ENCODE results near the gene RGS12. TPM values are rescaled to one million over a fixed set of nuclear protein-coding genes. Genes with fewer than 3 reads are reported as not detected.

RGS12 gene
- total RNA-seq, 1 experiment from 2014 or later = 36.6 TPM

GRCh38 chr4:3321295-3321889 lies 28.6 kb downstream of the RGS12 start:
- Histone ChIP-seq H3K9me3 (ENCODE audit: insufficient read depth, low read depth) (no peaks in the 10 kb centered on the region), H3K36me3 (ENCODE audit: low read depth) (no peaks in the 10 kb centered on the region), H3K27me3 (ENCODE audit: insufficient read depth, low read depth) (no peaks in the 10 kb centered on the region), H3K4me1 (replicated peaks; ENCODE audit: insufficient read depth) (no peaks in the 10 kb centered on the region), H3K4me3 (no peak overlapping the region), H3F3A (ENCODE audit: insufficient read depth, low read depth) (no peaks in the 10 kb centered on the region), H3K27ac (no peak overlapping the region), H3K9me2 (ENCODE audit: insufficient read depth) (no peaks in the 10 kb centered on the region), H2AFZ (no peak overlapping the region), H3K79me2 (ENCODE audit: low read depth) (no peaks in the 10 kb centered on the region), H4K20me1 (ENCODE audit: insufficient read depth) (no peaks in the 10 kb centered on the region), H3K4me2 (no peak overlapping the region)
- POLR2A ChIA-PET (ENCODE audit: unreplicated experiment) = no interaction called here
- CTCF ChIA-PET = no interaction called here
- intact Hi-C loops (cut with micrococcal nuclease; ENCODE audit: unreplicated experiment) = no loop called here
- DNase-seq = no peak
- TF ChIP-seq CTCF (conservative IDR thresholded peaks at IDR 0.05) (no peak), EZH2 (IDR thresholded peaks at IDR 0.05; ENCODE audit: low read depth) (no peak)
- BruUV-seq (replicated peaks) = no TSS peak

- no peak overlapping the region for H3K27ac ChIP-seq
- no peak for DNase-seq
- no peaks in the 10 kb centered on the region for H3K79me2 ChIP-seq (ENCODE audit: low read depth)
- H3K36me3 ChIP-seq (ENCODE audit: low read depth) = no peaks in the 10 kb centered on the region
- no peaks in the 10 kb centered on the region for H4K20me1 ChIP-seq (ENCODE audit: insufficient read depth)
- no peaks in the 10 kb centered on the region for H3K27me3 ChIP-seq (ENCODE audit: insufficient read depth, low read depth)
- no peak overlapping the region for H3K4me2 ChIP-seq
- no peaks in the 10 kb centered on the region for H3K9me3 ChIP-seq (ENCODE audit: insufficient read depth, low read depth)
- H2AFZ ChIP-seq = no peak overlapping the region
- no peaks in the 10 kb centered on the region for H3F3A ChIP-seq (ENCODE audit: insufficient read depth, low read depth)
- H3K4me1 ChIP-seq (replicated peaks; ENCODE audit: insufficient read depth) = no peaks in the 10 kb centered on the region
- no peak for TF ChIP-seq EZH2 (IDR thresholded peaks at IDR 0.05; ENCODE audit: low read depth)
- no peak for TF ChIP-seq CTCF (conservative IDR thresholded peaks at IDR 0.05)
- intact Hi-C loops (cut with micrococcal nuclease; ENCODE audit: unreplicated experiment) = no loop called here
- POLR2A ChIA-PET (ENCODE audit: unreplicated experiment) = no interaction called here
- H3K9me2 ChIP-seq (ENCODE audit: insufficient read depth) = no peaks in the 10 kb centered on the region
- CTCF ChIA-PET = interaction anchor here (0.6 kb wide), 1 partner anchor 10 kb away, joined by 5 read pairs; no protein-coding TSS in a partner anchor
- H3K4me3 ChIP-seq = no peak overlapping the region
- no TSS peak for BruUV-seq (replicated peaks)
These were observed 29.3 kb downstream of the RGS12 start for GRCh38 chr4:3322059-3322550.

GRCh38 chr4:3323071-3323481 lies 30.3 kb downstream of the RGS12 start:
- H3K36me3 ChIP-seq (ENCODE audit: low read depth) = no peaks in the 10 kb centered on the region
- no peak overlapping the region for H3K27ac ChIP-seq
- no peak for DNase-seq
- no peaks in the 10 kb centered on the region for H3K9me2 ChIP-seq (ENCODE audit: insufficient read depth)
- H4K20me1 ChIP-seq (ENCODE audit: insufficient read depth) = no peaks in the 10 kb centered on the region
- no TSS peak for BruUV-seq (replicated peaks)
- H3K4me2 ChIP-seq = no peak overlapping the region
- intact Hi-C loops (cut with micrococcal nuclease; ENCODE audit: unreplicated experiment) = no loop called here
- no peaks in the 10 kb centered on the region for H3K27me3 ChIP-seq (ENCODE audit: insufficient read depth, low read depth)
- H3F3A ChIP-seq (ENCODE audit: insufficient read depth, low read depth) = no peaks in the 10 kb centered on the region
- no peak for TF ChIP-seq CTCF (conservative IDR thresholded peaks at IDR 0.05)
- TF ChIP-seq EZH2 (IDR thresholded peaks at IDR 0.05; ENCODE audit: low read depth) = no peak
- H3K9me3 ChIP-seq (ENCODE audit: insufficient read depth, low read depth) = no peaks in the 10 kb centered on the region
- POLR2A ChIA-PET (ENCODE audit: unreplicated experiment) = no interaction called here
- no peaks in the 10 kb centered on the region for H3K79me2 ChIP-seq (ENCODE audit: low read depth)
- no peak overlapping the region for H3K4me3 ChIP-seq
- no peaks in the 10 kb centered on the region for H3K4me1 ChIP-seq (replicated peaks; ENCODE audit: insufficient read depth)
- CTCF ChIA-PET = no interaction called here
- no peak overlapping the region for H2AFZ ChIP-seq

Measured in PC-9 (cell line).